Retinal pigment epithelial cell (primary cell): ENCODE measurements around the gene VGLL3.
A peak's percentile ranks its signal among the peaks of the same experiment; 100 is the strongest.

Experiments used
- DNase-seq: peaks from one replicate; pipeline ENCODE4 v3.0.0-alpha.2; 2010; ENCODE audit warnings: low read depth
- H3K4me3 ChIP-seq: 2 replicates; pipeline ENCODE4 v1.5.1; 2011; ENCODE audit warnings: mild to moderate bottlenecking, low read length, control low read depth, moderate library complexity
- TF ChIP-seq, protein P1 (sequence below): conservative IDR thresholded peaks from 2 replicates; pipeline ENCODE4 v1.5.1; 2011; ENCODE audit warnings: low read depth, low read length, control low read depth, inconsistent platforms

VGLL3 gene

GRCh38 chr3:86996261-86996955 lies 5.5 kb upstream of the VGLL3 start:
- TF ChIP-seq, protein P1, sequence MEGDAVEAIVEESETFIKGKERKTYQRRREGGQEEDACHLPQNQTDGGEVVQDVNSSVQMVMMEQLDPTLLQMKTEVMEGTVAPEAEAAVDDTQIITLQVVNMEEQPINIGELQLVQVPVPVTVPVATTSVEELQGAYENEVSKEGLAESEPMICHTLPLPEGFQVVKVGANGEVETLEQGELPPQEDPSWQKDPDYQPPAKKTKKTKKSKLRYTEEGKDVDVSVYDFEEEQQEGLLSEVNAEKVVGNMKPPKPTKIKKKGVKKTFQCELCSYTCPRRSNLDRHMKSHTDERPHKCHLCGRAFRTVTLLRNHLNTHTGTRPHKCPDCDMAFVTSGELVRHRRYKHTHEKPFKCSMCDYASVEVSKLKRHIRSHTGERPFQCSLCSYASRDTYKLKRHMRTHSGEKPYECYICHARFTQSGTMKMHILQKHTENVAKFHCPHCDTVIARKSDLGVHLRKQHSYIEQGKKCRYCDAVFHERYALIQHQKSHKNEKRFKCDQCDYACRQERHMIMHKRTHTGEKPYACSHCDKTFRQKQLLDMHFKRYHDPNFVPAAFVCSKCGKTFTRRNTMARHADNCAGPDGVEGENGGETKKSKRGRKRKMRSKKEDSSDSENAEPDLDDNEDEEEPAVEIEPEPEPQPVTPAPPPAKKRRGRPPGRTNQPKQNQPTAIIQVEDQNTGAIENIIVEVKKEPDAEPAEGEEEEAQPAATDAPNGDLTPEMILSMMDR: no peak
- no peak for DNase-seq

DNA sequence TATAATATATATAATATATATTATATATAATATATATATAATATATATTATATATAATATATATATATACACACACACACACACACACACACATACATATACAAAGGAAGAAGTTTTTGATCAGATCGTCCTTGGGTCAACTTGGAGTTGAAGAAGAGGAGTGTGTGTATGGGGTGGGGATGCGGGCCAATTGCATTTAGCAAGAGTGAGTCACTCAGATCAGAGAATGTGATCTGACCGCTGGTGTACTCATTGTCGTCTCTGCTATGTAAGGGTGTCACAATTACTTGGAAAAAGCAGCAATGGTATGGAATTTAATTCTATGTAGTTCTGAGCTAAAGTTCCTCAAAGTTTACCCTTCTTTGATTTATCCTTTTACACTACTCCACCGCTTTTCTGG lies 4.6 kb upstream of the VGLL3 start:
- no peak for DNase-seq
- no peak overlapping the region for H3K4me3 ChIP-seq
- TF ChIP-seq, protein P1: no peak

More at GRCh38 chr3:86996261-86996955, 5.5 kb upstream of the VGLL3 start:
- no peak overlapping the region for H3K4me3 ChIP-seq

DNA sequence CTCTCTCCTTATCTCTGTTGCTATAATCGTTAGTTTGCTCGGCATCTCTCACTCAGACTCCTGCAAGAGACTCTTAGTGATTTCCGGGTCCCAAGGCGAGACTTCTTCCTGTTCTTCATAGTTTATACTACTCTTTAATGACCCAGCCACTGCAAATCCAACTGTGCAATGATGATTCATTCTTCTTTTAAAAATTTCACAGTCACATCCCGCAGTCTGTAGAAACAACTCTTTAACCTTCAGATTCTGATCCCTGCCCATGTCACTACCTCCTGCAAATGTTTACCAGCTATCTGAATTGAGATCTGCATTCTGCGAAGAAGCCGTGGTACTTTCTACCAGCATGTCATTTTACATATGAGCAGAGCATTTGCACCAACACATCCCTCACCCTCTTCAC lies 2.8 kb upstream of the VGLL3 start:
- no peak for DNase-seq
- TF ChIP-seq, protein P1: no peak
- no peak overlapping the region for H3K4me3 ChIP-seq

DNA sequence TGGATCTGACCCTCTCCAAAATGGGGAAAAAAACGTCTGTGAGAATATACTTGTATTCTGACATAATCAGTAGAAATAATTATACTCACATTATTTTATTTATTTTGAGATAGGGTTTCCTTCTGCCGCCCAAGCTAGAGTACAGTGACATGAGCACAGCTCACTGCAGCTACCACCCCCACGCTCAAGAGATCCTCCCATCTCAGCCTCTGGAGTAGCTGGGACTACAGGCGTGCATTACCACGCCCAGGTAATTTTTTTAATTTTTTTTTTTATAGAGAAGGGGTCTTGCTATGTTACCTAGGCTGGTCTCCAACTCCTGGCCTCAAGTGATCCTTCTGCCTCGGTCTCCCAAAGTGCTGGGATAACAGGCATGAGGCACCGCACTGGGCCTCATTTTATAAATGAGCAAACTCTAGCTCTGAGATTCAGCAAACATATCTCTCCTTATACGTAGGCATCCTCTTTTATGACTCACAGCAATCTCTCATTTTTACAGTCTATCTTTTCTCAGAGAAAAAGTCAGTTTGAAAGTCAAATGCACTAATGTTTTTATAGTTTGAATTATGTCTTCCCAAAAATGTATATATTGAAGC lies 989 bp upstream of the VGLL3 start:
- no peak for DNase-seq
- TF ChIP-seq, protein P1: no peak
- H3K4me3 ChIP-seq: peak overlapping the region; percentile 82

- TF ChIP-seq, protein P1: no peak
- H3K4me3 ChIP-seq: peak overlapping the region; percentile 82
- no peak for DNase-seq
These were observed 500 bp upstream of the VGLL3 start for GRCh38 chr3:86991482-86991815.

GRCh38 chr3:86990012-86990733 lies 776 bp downstream of the VGLL3 start:
- H3K4me3 ChIP-seq: peak overlapping the region; percentile 82
- TF ChIP-seq, protein P1: no peak
- no peak for DNase-seq
